KMS-11 (cell line): ENCODE data around the gene KCTD17.

ENCODE experiments used
- H2AFZ ChIP-seq: fragments of 200-600 bp; sonication (generic); 2 replicates; pipeline ENCODE4 v1.6.1; 2016; ENCODE audit warnings: antibody characterized with exemption, mixed run types, low read depth
- H3K27ac ChIP-seq: fragments of 200-600 bp; sonication (generic); 2 replicates; pipeline ENCODE4 v1.6.1; 2016; ENCODE audit warnings: mild to moderate bottlenecking, mixed run types
- H3K27me3 ChIP-seq: fragments of 200-600 bp; sonication (generic); 2 replicates; pipeline ENCODE4 v1.6.1; 2017; ENCODE audit warnings: mild to moderate bottlenecking, low read depth, mixed run types, moderate library complexity; ENCODE audit not compliant: insufficient read depth
- H3K36me3 ChIP-seq: fragments of 200-600 bp; sonication (generic); 2 replicates; pipeline ENCODE4 v1.6.1; 2017; ENCODE audit warnings: mild to moderate bottlenecking, mixed run types; ENCODE audit not compliant: insufficient read depth
- H3K4me1 ChIP-seq: fragments of 200-600 bp; sonication (generic); 2 replicates; pipeline ENCODE4 v1.6.1; 2016; ENCODE audit warnings: mild to moderate bottlenecking, low read depth, mixed run types; ENCODE audit not compliant: poor library complexity, severe bottlenecking
- H3K4me2 ChIP-seq: fragments of 200-600 bp; sonication (generic); 2 replicates; pipeline ENCODE4 v1.7.0; 2016; ENCODE audit warnings: mild to moderate bottlenecking, mixed run types
- H3K4me3 ChIP-seq: fragments of 200-600 bp; sonication (generic); IDR thresholded peaks from 2 replicates; pipeline ENCODE4 v1.6.1; 2017; ENCODE audit warnings: low read depth, low read length, mixed read lengths; ENCODE audit not compliant: insufficient read depth
- H3K79me2 ChIP-seq: fragments of 200-600 bp; sonication (generic); 2 replicates; pipeline ENCODE4 v1.6.1; 2016; ENCODE audit warnings: low read depth, mixed run types; ENCODE audit not compliant: insufficient read depth
- H3K9ac ChIP-seq: fragments of 200-600 bp; sonication (generic); 2 replicates; pipeline ENCODE4 v1.6.1; 2016; ENCODE audit warnings: mild to moderate bottlenecking, mixed run types
- H4K20me1 ChIP-seq: fragments of 200-600 bp; sonication (generic); 2 replicates; pipeline ENCODE4 v1.6.1; 2016; ENCODE audit warnings: mild to moderate bottlenecking, mixed run types; ENCODE audit not compliant: insufficient read depth
- TF ChIP-seq, protein P1 (sequence below): fragments of 200-600 bp; sonication (generic); conservative IDR thresholded peaks from 2 replicates; pipeline ENCODE4 v1.6.1; 2017; ENCODE audit warnings: low read depth, mild to moderate bottlenecking, antibody characterized with exemption, low read length, moderate library complexity, mixed read lengths

KCTD17 gene

DNA sequence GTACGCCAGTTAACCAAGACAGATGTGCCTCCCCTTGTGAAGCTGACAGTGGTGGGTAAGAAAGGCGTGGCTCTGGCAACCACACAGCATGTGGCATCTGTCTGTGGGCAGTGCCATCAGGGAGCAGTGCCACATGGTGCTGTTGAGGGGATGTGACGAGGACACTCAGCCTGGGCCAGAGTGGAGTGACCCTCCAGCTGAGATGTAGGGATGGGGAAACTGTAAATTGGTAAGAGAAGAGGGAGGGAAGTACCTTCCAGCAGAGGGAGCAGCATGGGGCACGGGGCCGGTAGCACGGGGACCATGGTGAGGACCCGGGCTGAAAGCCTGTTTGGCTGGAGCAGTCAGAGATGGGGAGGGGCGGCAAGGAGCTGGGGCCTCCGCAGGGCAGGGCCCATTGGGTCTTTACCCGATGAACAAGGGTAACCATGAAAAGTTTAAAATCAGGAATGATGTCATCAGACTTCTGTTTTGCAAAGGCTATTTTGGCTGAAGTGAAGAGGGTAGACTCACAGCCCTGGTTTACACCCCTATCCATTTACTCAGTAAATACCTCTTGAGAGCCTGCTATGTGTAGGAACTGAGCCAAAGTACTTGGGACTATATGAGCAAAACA, 47.5 kb downstream of the KCTD17 start:
- Histone ChIP-seq H3K27ac (no peak overlapping the region), H2AFZ (no peak overlapping the region), H3K4me1 (no peaks in the 10 kb centered on the region), H3K36me3 (no peaks in the 10 kb centered on the region), H3K4me3 (no peak overlapping the region), H3K27me3 (peaks cover 9% of the 10 kb centered on the region; the same call in 1 of the 2 replicates), H4K20me1 (no peaks in the 10 kb centered on the region), H3K4me2 (no peak overlapping the region), H3K9ac (no peak overlapping the region), H3K79me2 (no peaks in the 10 kb centered on the region)
- TF ChIP-seq, protein P1, sequence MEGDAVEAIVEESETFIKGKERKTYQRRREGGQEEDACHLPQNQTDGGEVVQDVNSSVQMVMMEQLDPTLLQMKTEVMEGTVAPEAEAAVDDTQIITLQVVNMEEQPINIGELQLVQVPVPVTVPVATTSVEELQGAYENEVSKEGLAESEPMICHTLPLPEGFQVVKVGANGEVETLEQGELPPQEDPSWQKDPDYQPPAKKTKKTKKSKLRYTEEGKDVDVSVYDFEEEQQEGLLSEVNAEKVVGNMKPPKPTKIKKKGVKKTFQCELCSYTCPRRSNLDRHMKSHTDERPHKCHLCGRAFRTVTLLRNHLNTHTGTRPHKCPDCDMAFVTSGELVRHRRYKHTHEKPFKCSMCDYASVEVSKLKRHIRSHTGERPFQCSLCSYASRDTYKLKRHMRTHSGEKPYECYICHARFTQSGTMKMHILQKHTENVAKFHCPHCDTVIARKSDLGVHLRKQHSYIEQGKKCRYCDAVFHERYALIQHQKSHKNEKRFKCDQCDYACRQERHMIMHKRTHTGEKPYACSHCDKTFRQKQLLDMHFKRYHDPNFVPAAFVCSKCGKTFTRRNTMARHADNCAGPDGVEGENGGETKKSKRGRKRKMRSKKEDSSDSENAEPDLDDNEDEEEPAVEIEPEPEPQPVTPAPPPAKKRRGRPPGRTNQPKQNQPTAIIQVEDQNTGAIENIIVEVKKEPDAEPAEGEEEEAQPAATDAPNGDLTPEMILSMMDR: no peak

DNA sequence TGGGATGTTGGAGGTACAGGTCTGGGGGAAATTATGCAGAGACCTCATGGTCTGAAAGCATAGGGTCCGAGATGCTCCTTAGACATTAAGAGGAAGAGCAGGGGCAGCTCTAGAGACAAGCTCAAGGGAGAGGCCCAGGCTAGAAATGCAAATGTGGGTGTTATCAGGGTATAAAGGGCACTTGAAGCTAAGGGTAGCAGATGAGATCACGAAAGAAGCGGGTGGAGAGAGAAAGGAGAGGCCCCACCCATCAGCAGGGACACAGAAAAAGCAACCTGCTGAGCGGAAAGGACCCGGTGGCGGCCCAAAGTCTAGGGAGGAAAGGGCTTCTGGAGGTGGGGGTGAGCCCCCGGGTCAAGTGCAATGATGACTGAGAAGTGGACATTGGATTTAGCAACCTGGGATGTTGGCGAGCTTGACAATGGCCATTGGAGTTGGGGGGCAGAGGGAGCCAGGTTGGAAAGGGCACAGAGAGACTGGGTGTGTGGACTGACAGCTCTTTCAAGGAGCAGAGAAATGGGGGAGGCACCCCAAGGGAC, 49.1 kb downstream of the KCTD17 start:
- Histone ChIP-seq H3K4me3 (no peak overlapping the region), H3K4me1 (no peaks in the 10 kb centered on the region), H2AFZ (no peak overlapping the region), H3K27ac (no peak overlapping the region), H3K9ac (no peak overlapping the region), H3K36me3 (no peaks in the 10 kb centered on the region), H3K4me2 (no peak overlapping the region), H3K79me2 (no peaks in the 10 kb centered on the region), H3K27me3 (peaks cover 14% of the 10 kb centered on the region; the same call in 1 of the 2 replicates), H4K20me1 (no peaks in the 10 kb centered on the region)
- TF ChIP-seq, protein P1: no peak

DNA sequence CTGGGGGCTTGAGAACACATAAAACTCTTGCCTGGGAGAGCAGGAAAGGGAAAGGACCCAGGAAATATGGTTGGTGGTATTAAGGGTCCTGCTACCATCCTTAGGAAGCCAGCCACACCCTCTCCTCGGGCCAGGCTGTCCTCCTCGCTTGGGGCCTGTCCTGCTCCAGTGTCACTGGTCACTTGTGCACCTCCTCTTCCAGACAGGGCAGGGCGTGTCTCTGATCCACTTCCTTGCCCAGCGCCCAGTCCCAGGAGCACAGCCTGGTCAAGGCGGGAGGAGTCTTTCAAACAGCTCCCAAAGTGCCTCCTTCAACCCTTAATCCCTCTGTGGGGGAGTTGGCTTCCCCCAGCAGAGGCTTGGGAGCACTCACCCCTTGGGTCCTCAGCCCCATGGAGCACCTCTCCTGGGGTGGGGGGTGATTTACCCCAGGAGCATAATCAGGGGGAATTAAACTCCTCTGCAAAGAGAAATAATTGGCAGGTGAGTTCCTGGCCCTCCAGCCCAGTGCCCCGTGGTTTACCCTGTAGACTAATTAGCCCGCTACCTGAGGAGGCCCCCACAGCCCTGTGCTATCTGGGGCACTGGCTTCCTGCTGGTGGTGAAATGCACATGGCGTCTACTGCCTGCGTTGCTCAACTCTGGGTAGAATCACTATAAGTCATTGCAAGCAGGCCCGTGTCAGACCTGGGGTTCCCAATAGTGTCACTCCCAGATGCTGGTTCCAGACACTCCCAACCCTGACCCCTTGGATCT, 49.9 kb downstream of the KCTD17 start:
- Histone ChIP-seq H3K27ac (no peak overlapping the region), H3K4me2 (no peak overlapping the region), H3K79me2 (no peaks in the 10 kb centered on the region), H3K9ac (no peak overlapping the region), H3K4me3 (no peak overlapping the region), H2AFZ (no peak overlapping the region), H3K4me1 (no peaks in the 10 kb centered on the region), H4K20me1 (no peaks in the 10 kb centered on the region), H3K36me3 (no peaks in the 10 kb centered on the region), H3K27me3 (peaks cover 8% of the 10 kb centered on the region; the same call in 1 of the 2 replicates)
- TF ChIP-seq, protein P1: no peak

DNA sequence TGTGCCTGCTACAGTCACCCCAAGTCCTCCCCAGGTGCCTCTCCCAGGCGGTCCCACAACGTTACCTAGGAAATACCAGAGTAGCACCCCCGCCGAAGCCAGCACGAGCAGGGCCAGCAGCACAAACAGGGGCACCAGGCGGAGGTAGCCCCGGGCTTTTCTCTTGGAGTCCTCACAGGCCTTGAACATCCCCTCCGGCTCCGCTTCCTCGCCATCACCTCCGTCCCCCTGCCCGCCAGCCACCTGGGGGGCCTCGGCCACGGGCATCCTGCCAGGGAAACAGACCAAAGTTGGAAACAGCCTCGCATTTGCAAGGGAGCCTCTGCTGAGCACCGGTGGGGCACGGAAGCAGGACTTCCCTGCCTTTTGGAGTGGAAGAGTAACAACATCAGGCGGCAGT, 51.6 kb downstream of the KCTD17 start:
- H4K20me1 ChIP-seq: no peaks in the 10 kb centered on the region
- no peaks in the 10 kb centered on the region for H3K79me2 ChIP-seq
- no peak overlapping the region for H3K4me2 ChIP-seq
- peaks cover 7% of the 10 kb centered on the region; the same call in 1 of the 2 replicates for H3K27me3 ChIP-seq
- no peak overlapping the region for H3K27ac ChIP-seq
- H3K9ac ChIP-seq: no peak overlapping the region
- no peaks in the 10 kb centered on the region for H3K4me1 ChIP-seq
- no peak overlapping the region for H3K4me3 ChIP-seq
- H3K36me3 ChIP-seq: no peaks in the 10 kb centered on the region
- H2AFZ ChIP-seq: no peak overlapping the region
- TF ChIP-seq, protein P1: no peak
